K562 (cell line): ENCODE results near the gene PMIS2. TPM values are rescaled to one million over a fixed set of nuclear protein-coding genes. Genes with fewer than 3 reads are reported as not detected.
A peak's percentile ranks its signal among the peaks of the same experiment; 100 is the strongest.

Experiments
- ATAC-seq: fragments of 200-7000 bp; cut with Tn5 transposase; 3 replicates; pipeline ENCODE4 v1.9.1; 2020; ENCODE audit warnings: moderate library complexity
- BruUV-seq: library from RNA; stranded (reverse); fragments of 400-500 nt; replicated peaks from 2 replicates; lab custom pipeline; 2021; lab: Mats Ljungman, UMichigan
- CTCF ChIA-PET: fragments of 300-600 bp; formaldehyde crosslinking; extraction: SDS; loops from one replicate; lab custom pipeline; 2021; ENCODE audit warnings: low intra/inter-chr PET ratio; lab: Yijun Ruan, JAX
- POLR2A ChIA-PET: fragments of 300-600, 350-650 bp; sonication (Branson Sonifier 250); formaldehyde crosslinking; extraction: SDS; loops from one replicate; lab custom pipeline; 2021; ENCODE audit warnings: antibody characterized with exemption, inconsistent platforms; lab: Yijun Ruan, JAX
- DNase-seq, 4 experiments: peaks; one replicate each; pipeline versions ENCODE4 v3.0.0 to v3.0.0-alpha.2; 2011 to 2018; ENCODE audit warnings: low spot score in 3 of 4, mixed read lengths in 3 of 4; ENCODE audit errors: extremely low read depth in 1 of 4
- FAIRE-seq: peaks from 2 replicates; lab custom pipeline; 2011; peaks lifted over from hg19 to GRCh38; lab: Jason Lieb, UNC
- H2AFZ ChIP-seq: 2 replicates; pipeline ENCODE4 v1.6.0; 2011; ENCODE audit warnings: low read depth, low read length, control low read depth, inconsistent platforms
- H3K27ac ChIP-seq: fragments of 200-600 bp; 3 replicates; pipeline ENCODE4 v1.8.0; 2011; ENCODE audit warnings: low read depth, mild to moderate bottlenecking, control low read depth, inconsistent platforms, low read length, moderate library complexity, mixed read lengths; ENCODE audit errors: extremely low read depth
- H3K27me3 ChIP-seq, 2 experiments: fragments of 300-600 bp in 1 of 2; 2 replicates in 1 of 2; 3 replicates in 1 of 2; pipeline versions ENCODE4 v1.6.0 to v1.8.0; 2011; ENCODE audit warnings: inconsistent platforms in 2 of 2, low read length in 2 of 2, mild to moderate bottlenecking in 1 of 2, mixed read lengths in 1 of 2, moderate library complexity in 1 of 2; ENCODE audit not compliant: control insufficient read depth in 2 of 2, insufficient read depth in 2 of 2
- H3K36me3 ChIP-seq: fragments of 300-600 bp; 3 replicates; pipeline ENCODE4 v1.8.0; 2011; ENCODE audit warnings: mild to moderate bottlenecking, low read length, inconsistent platforms; ENCODE audit not compliant: control insufficient read depth, insufficient read depth
- H3K4me1 ChIP-seq, 2 experiments: fragments of 200-600 bp in 1 of 2; replicated peaks in 1 of 2; 2 replicates in 1 of 2; 3 replicates in 1 of 2; pipeline versions ENCODE4 v1.5.1 to v1.8.0; 2011; ENCODE audit warnings: inconsistent platforms in 2 of 2, low read length in 2 of 2, mild to moderate bottlenecking in 1 of 2, mixed read lengths in 1 of 2, moderate library complexity in 1 of 2; ENCODE audit not compliant: control insufficient read depth in 2 of 2, insufficient read depth in 2 of 2
- H3K4me2 ChIP-seq: 2 replicates; pipeline ENCODE4 v1.6.1; 2011; ENCODE audit warnings: low read length, control low read depth, inconsistent platforms, mixed read lengths; ENCODE audit not compliant: insufficient read depth
- H3K4me3 ChIP-seq: fragments of 200-600 bp; sonication (generic), shearing (Covaris generic); 2 replicates; pipeline ENCODE4 v1.5.1; 2016; ENCODE audit warnings: control low read depth, inconsistent platforms
- H3K79me2 ChIP-seq: fragments of 200-600 bp; 3 replicates; pipeline ENCODE4 v1.8.0; 2011; ENCODE audit warnings: low read length, inconsistent platforms; ENCODE audit not compliant: control insufficient read depth, insufficient read depth
- H3K9ac ChIP-seq, 2 experiments: 2 replicates each; pipeline versions ENCODE4 v1.6.0 to v1.6.1; 2011; ENCODE audit warnings: low read depth in 2 of 2, low read length in 2 of 2, control low read depth in 1 of 2, inconsistent platforms in 1 of 2, mild to moderate bottlenecking in 1 of 2, mixed read lengths in 1 of 2; ENCODE audit not compliant: insufficient read depth in 1 of 2
- H3K9me1 ChIP-seq: one replicate; pipeline ENCODE4 v1.6.0; 2011; ENCODE audit warnings: inconsistent platforms, mild to moderate bottlenecking, low read length, moderate library complexity; ENCODE audit not compliant: control insufficient read depth, insufficient read depth
- H3K9me3 ChIP-seq: replicated peaks from 2 replicates; pipeline ENCODE4 v1.5.1; 2011; ENCODE audit warnings: low read depth, low read length, inconsistent platforms; ENCODE audit not compliant: control insufficient read depth, insufficient read depth
- H4K20me1 ChIP-seq: replicated peaks from 2 replicates; pipeline ENCODE4 v1.6.1; 2011; ENCODE audit warnings: low read length, inconsistent platforms, mixed read lengths; ENCODE audit not compliant: control insufficient read depth, insufficient read depth
- JUND ChIP-seq, 2 experiments: IDR thresholded peaks; 2 replicates in 1 of 2; 3 replicates in 1 of 2; pipeline ENCODE4 v1.6.1; 2011; ENCODE audit warnings: borderline replicate concordance in 2 of 2, low read depth in 2 of 2, low read length in 2 of 2, improper control_type of control experiment in 1 of 2, missing biosample characterization in 1 of 2, missing genetic modification characterization in 1 of 2, missing genetic modification reagents in 1 of 2
- WGBS: fragments of 100-300 bp; shearing (Covaris generic); methylation state at CpG from one replicate; pipeline ENCODE4 v1.1.6; 2016; ENCODE audit warnings: low coverage, mixed read lengths; ENCODE audit not compliant: insufficient coverage; ENCODE audit errors: missing lambda C conversion rate; 5-methylcytosine and 5-hydroxymethylcytosine counted together
- in situ Hi-C: fragments of 300-500 bp; cut with MboI; formaldehyde crosslinking; loops from 4 replicates; pipeline ENCODE4 v1.15.0; 2018; ENCODE audit warnings: inconsistent platforms, mixed read lengths
- intact Hi-C: fragments of 100-400 bp; cut with micrococcal nuclease; formaldehyde crosslinking; loops from 2 replicates; pipeline ENCODE4 v1.14.2; 2022
- polyA plus RNA-seq, 8 experiments: library from polyadenylated mRNA; depleted of rRNA in 4 of 8; stranded (reverse) in 5 of 8; unstranded in 3 of 8; fragments of >200 nt; fragmentation: Nextera tagmentation in 2 of 8; fragmentation: Illumina TruSeq in 1 of 8; extraction: Ambion mirVana in 2 of 8; extraction: Trizol in 1 of 8; gene quantifications; 2 replicates each; pipeline versions ENCODE4 v1.2.1 to v1.2.3, GENCODE V29; 2011 to 2014; ENCODE audit warnings: inconsistent platforms in 1 of 8, missing spikeins in 1 of 8
- total RNA-seq, 7 experiments: library from RNA; depleted of rRNA in 6 of 7; stranded (reverse); fragments of >200 nt in 6 of 7; fragmentation: Illumina TruSeq in 2 of 7; extraction: Trizol in 2 of 7; gene quantifications; 2 replicates each; pipeline versions ENCODE4 v1.2.1 to v1.2.3, GENCODE V29; 2011 to 2021; ENCODE audit warnings: low replicate concordance in 1 of 7
- TF ChIP-seq, protein P1 (sequence below): fragments of 450-650 bp; IDR thresholded peaks from 2 replicates; pipeline ENCODE4 v1.6.1; 2016; ENCODE audit warnings: low read depth
- TF ChIP-seq, protein P2 (sequence below): fragments of 450-650 bp; formaldehyde crosslinking; IDR thresholded peaks from 2 replicates; pipeline ENCODE4 v1.4.0; 2020; ENCODE audit warnings: mild to moderate bottlenecking, moderate library complexity
- TF ChIP-seq, protein P3 (sequence below): IDR thresholded peaks from 2 replicates; pipeline ENCODE4 v1.6.1; 2011; ENCODE audit warnings: borderline replicate concordance, low read depth, mild to moderate bottlenecking, moderate library complexity, low read length; ENCODE audit not compliant: insufficient read depth, poor library complexity, severe bottlenecking

The PMIS2 gene
- total and polyA plus RNA-seq, 9 of the 15 experiments (the other 6 are each of a cell fraction or from before 2014, with no cell fraction given): not detected

DNA sequence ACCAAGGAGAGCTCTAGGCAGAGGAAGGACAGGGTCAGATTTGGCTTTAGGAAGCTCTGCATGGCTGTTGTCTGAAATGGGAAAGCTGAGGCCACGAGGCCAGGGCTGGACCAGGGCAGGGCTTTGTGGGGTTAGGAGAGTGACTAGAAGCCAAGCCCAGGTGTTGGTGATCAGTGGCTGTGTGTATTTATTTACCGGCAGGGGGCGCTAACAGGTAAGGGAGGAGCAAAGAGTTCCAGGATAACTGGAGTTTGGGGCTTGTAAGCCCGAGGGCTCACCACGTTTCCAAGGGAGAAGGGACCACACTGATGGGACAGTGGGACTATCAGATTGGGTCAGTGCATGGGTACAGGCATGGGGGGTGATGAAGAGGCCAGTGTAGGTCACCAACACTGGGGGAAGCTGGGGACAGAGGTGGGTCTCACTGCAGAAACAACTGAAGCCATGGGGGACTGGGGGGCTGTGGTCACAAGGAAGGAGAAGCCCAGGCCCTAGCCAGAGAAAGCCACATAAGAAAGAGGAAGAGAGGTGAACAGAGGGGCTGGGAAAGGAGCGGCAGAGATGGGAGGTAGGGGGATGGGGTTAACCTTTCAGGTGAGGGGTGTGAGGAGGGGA is 36.7 kb upstream of the PMIS2 start:
- Histone ChIP-seq H3K36me3 (peaks cover 32% of the 10 kb centered on the region; the same call in 2 of the 3 replicates), H2AFZ (no peak overlapping the region), H3K27ac (no peak overlapping the region), H3K9me1 (peaks cover 6% of the 10 kb centered on the region), H3K4me3 (no peak overlapping the region), H4K20me1 (peaks cover 9% of the 10 kb centered on the region), H3K9ac (no peak overlapping the region), H3K27me3 (no peaks in the 10 kb centered on the region; a peak in 2 of 5 replicates), H3K4me2 (no peak overlapping the region), H3K4me1 (peaks cover 14 to 50% of the 10 kb centered on the region in 2 experiments; a peak in 4 of 5 replicates), H3K9me3 (no peaks in the 10 kb centered on the region; the same call in 1 of the 2 replicates), H3K79me2 (peaks cover 26% of the 10 kb centered on the region)
- WGBS: 2% methylated on average over 5 of the region's 6 CpGs
- POLR2A ChIA-PET: no interaction called here
- DNase-seq (peak; percentile 65 to 84 (median 74)), FAIRE-seq (peak; percentile 96), ATAC-seq (peak; percentile 60)
- no TSS peak for BruUV-seq
- intact Hi-C loops (no loop called here), in situ Hi-C loops (no loop called here)
- CTCF ChIA-PET: interaction anchor here (0.6 to 3.6 kb wide), 4 partner anchors 52 to 381 kb away, joined by 3 to 25 read pairs (median 5); partner anchors contain the start of gene KMT2B
- TF ChIP-seq, protein P1, sequence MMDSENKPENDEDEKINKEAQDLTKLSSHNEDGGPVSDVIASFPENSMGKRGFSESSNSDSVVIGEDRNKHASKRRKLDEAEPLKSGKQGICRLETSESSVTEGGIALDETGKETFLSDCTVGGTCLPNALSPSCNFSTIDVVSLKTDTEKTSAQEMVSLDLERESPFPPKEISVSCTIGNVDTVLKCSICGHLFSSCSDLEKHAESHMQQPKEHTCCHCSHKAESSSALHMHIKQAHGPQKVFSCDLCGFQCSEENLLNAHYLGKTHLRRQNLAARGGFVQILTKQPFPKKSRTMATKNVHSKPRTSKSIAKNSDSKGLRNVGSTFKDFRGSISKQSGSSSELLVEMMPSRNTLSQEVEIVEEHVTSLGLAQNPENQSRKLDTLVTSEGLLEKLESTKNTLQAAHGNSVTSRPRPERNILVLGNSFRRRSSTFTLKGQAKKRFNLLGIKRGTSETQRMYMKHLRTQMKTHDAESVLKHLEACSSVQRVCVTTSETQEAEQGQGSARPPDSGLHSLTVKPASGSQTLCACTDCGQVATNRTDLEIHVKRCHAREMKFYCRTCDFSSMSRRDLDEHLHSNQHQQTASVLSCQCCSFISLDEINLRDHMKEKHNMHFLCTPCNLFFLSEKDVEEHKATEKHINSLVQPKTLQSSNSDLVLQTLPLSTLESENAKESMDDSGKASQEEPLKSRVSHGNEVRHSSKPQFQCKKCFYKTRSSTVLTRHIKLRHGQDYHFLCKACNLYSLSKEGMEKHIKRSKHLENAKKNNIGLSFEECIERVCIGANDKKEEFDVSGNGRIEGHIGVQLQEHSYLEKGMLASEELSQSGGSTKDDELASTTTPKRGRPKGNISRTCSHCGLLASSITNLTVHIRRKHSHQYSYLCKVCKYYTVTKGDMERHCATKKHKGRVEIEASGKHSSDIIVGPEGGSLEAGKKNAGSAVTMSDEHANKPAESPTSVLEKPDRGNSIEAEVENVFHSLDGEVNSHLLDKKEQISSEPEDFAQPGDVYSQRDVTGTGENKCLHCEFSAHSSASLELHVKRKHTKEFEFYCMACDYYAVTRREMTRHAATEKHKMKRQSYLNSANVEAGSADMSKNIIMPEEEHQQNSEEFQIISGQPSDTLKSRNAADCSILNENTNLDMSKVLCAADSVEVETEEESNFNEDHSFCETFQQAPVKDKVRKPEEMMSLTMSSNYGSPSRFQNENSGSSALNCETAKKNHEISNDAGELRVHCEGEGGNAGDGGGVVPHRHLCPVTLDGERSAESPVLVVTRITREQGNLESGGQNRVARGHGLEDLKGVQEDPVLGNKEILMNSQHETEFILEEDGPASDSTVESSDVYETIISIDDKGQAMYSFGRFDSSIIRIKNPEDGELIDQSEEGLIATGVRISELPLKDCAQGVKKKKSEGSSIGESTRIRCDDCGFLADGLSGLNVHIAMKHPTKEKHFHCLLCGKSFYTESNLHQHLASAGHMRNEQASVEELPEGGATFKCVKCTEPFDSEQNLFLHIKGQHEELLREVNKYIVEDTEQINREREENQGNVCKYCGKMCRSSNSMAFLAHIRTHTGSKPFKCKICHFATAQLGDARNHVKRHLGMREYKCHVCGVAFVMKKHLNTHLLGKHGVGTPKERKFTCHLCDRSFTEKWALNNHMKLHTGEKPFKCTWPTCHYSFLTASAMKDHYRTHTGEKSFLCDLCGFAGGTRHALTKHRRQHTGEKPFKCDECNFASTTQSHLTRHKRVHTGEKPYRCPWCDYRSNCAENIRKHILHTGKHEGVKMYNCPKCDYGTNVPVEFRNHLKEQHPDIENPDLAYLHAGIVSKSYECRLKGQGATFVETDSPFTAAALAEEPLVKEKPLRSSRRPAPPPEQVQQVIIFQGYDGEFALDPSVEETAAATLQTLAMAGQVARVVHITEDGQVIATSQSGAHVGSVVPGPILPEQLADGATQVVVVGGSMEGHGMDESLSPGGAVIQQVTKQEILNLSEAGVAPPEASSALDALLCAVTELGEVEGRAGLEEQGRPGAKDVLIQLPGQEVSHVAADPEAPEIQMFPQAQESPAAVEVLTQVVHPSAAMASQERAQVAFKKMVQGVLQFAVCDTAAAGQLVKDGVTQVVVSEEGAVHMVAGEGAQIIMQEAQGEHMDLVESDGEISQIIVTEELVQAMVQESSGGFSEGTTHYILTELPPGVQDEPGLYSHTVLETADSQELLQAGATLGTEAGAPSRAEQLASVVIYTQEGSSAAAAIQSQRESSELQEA: peak; percentile 44; the same call in 1 of the 2 replicates
- TF ChIP-seq JUND (IDR thresholded peaks at IDR 0.05; ENCODE audit: borderline replicate concordance, low read depth, low read length) (0 out of 2 replicates have a peak, but pooled peaks have one; percentile 17), JUND (tag; IDR thresholded peaks at IDR 0.05; ENCODE audit: borderline replicate concordance, low read depth, low read length) (no peak)
- TF ChIP-seq, protein P2, sequence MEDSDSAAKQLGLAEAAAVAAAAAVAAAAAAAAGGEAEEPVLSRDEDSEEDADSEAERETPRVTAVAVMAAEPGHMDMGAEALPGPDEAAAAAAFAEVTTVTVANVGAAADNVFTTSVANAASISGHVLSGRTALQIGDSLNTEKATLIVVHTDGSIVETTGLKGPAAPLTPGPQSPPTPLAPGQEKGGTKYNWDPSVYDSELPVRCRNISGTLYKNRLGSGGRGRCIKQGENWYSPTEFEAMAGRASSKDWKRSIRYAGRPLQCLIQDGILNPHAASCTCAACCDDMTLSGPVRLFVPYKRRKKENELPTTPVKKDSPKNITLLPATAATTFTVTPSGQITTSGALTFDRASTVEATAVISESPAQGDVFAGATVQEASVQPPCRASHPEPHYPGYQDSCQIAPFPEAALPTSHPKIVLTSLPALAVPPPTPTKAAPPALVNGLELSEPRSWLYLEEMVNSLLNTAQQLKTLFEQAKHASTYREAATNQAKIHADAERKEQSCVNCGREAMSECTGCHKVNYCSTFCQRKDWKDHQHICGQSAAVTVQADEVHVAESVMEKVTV (CRISPR knock-in tag): 0 out of 2 replicates have a peak, but pooled peaks have one; percentile 9
- TF ChIP-seq, protein P3, sequence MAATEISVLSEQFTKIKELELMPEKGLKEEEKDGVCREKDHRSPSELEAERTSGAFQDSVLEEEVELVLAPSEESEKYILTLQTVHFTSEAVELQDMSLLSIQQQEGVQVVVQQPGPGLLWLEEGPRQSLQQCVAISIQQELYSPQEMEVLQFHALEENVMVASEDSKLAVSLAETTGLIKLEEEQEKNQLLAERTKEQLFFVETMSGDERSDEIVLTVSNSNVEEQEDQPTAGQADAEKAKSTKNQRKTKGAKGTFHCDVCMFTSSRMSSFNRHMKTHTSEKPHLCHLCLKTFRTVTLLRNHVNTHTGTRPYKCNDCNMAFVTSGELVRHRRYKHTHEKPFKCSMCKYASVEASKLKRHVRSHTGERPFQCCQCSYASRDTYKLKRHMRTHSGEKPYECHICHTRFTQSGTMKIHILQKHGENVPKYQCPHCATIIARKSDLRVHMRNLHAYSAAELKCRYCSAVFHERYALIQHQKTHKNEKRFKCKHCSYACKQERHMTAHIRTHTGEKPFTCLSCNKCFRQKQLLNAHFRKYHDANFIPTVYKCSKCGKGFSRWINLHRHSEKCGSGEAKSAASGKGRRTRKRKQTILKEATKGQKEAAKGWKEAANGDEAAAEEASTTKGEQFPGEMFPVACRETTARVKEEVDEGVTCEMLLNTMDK: peak; percentile 44
